ENCODE measurements around the gene SRSF3.

The SRSF3 gene

GRCh38 chr6:36550473-36551000, 43.6 kb upstream of the SRSF3 start:
- peak overlapping the region; percentile 37 for H3K4me2 ChIP-seq (ENCODE audit: low read length)
- peak overlapping the region; percentile 9 for H3K27ac ChIP-seq (ENCODE audit: low read depth, low read length, poor library complexity, severe bottlenecking)
- TF ChIP-seq, protein P1, sequence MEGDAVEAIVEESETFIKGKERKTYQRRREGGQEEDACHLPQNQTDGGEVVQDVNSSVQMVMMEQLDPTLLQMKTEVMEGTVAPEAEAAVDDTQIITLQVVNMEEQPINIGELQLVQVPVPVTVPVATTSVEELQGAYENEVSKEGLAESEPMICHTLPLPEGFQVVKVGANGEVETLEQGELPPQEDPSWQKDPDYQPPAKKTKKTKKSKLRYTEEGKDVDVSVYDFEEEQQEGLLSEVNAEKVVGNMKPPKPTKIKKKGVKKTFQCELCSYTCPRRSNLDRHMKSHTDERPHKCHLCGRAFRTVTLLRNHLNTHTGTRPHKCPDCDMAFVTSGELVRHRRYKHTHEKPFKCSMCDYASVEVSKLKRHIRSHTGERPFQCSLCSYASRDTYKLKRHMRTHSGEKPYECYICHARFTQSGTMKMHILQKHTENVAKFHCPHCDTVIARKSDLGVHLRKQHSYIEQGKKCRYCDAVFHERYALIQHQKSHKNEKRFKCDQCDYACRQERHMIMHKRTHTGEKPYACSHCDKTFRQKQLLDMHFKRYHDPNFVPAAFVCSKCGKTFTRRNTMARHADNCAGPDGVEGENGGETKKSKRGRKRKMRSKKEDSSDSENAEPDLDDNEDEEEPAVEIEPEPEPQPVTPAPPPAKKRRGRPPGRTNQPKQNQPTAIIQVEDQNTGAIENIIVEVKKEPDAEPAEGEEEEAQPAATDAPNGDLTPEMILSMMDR (IDR thresholded peaks at IDR 0.05; ENCODE audit: low read length) = no peak
- no peak for TF ChIP-seq EZH2 (IDR thresholded peaks at IDR 0.05; ENCODE audit: borderline replicate concordance, low read length)
- H3K79me2 ChIP-seq (ENCODE audit: insufficient read depth, low read length) = peaks cover 16% of the 10 kb centered on the region
- H3F3A ChIP-seq (ENCODE audit: insufficient read depth, low read length) = no peaks in the 10 kb centered on the region
- no peaks in the 10 kb centered on the region for H3K9me2 ChIP-seq (ENCODE audit: low read depth, low read length)
- no peak overlapping the region for H3K4me3 ChIP-seq (ENCODE audit: low read depth, low read length, poor library complexity, severe bottlenecking)
- H3K9me3 ChIP-seq (ENCODE audit: low read length) = no peaks in the 10 kb centered on the region
- peaks cover 36% of the 10 kb centered on the region for H3K4me1 ChIP-seq (ENCODE audit: insufficient read depth, low read length, severe bottlenecking)
- H4K20me1 ChIP-seq (ENCODE audit: insufficient read depth, low read length) = no peaks in the 10 kb centered on the region
- H3K36me3 ChIP-seq (ENCODE audit: insufficient read depth, low read length) = no peaks in the 10 kb centered on the region
- no peak overlapping the region for H3K9ac ChIP-seq (ENCODE audit: low read length)
- H3K27me3 ChIP-seq (ENCODE audit: insufficient read depth, low read length) = no peaks in the 10 kb centered on the region
- no peak overlapping the region for H2AFZ ChIP-seq (ENCODE audit: low read length)

DNA sequence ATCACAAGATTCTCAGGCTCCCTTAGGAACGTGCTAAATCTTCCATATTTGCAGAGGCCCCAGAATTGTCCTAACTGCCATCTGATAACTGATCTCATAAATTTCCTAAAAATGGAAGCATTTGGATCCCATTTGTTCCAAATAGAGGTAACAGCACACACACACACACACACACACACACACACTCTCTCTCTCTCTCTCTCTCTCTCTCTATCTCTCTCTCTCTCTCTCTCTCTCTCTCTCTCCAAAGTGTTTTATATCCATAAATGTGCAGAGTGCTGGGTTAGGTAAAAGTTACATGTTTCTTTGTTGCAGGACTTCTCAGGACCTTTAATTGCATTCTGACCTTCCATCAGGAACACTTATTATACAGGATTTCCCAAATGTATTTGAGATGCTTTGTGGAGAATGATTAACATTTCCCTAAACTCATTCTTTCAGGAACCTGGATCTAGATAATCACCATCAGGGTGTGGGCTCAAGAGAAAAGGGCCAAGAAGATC, 38.4 kb upstream of the SRSF3 start:
- H3K9ac ChIP-seq (ENCODE audit: low read length) = no peak overlapping the region
- H4K20me1 ChIP-seq (ENCODE audit: insufficient read depth, low read length) = no peaks in the 10 kb centered on the region
- H3F3A ChIP-seq (ENCODE audit: insufficient read depth, low read length) = no peaks in the 10 kb centered on the region
- no peaks in the 10 kb centered on the region for H3K27me3 ChIP-seq (ENCODE audit: insufficient read depth, low read length)
- H3K9me3 ChIP-seq (ENCODE audit: low read length) = no peaks in the 10 kb centered on the region
- TF ChIP-seq EZH2 (IDR thresholded peaks at IDR 0.05; ENCODE audit: borderline replicate concordance, low read length) = no peak
- TF ChIP-seq, protein P1 (IDR thresholded peaks at IDR 0.05; ENCODE audit: low read length) = no peak
- H3K36me3 ChIP-seq (ENCODE audit: insufficient read depth, low read length) = no peaks in the 10 kb centered on the region
- no peaks in the 10 kb centered on the region for H3K9me2 ChIP-seq (ENCODE audit: low read depth, low read length)
- no peaks in the 10 kb centered on the region for H3K79me2 ChIP-seq (ENCODE audit: insufficient read depth, low read length)
- no peak overlapping the region for H3K4me3 ChIP-seq (ENCODE audit: low read depth, low read length, poor library complexity, severe bottlenecking)
- peaks cover 5% of the 10 kb centered on the region for H3K4me1 ChIP-seq (ENCODE audit: insufficient read depth, low read length, severe bottlenecking)
- H3K4me2 ChIP-seq (ENCODE audit: low read length) = no peak overlapping the region
- no peak overlapping the region for H3K27ac ChIP-seq (ENCODE audit: low read depth, low read length, poor library complexity, severe bottlenecking)
- H2AFZ ChIP-seq (ENCODE audit: low read length) = no peak overlapping the region

- Histone ChIP-seq H4K20me1 (ENCODE audit: insufficient read depth, low read length) (no peaks in the 10 kb centered on the region), H3K27me3 (ENCODE audit: insufficient read depth, low read length) (no peaks in the 10 kb centered on the region), H3K27ac (ENCODE audit: low read depth, low read length, poor library complexity, severe bottlenecking) (no peak overlapping the region), H3K4me1 (ENCODE audit: insufficient read depth, low read length, severe bottlenecking) (peaks cover under 1% of the 10 kb centered on the region), H3K79me2 (ENCODE audit: insufficient read depth, low read length) (no peaks in the 10 kb centered on the region), H3K4me3 (ENCODE audit: low read depth, low read length, poor library complexity, severe bottlenecking) (no peak overlapping the region), H3K9me3 (ENCODE audit: low read length) (no peaks in the 10 kb centered on the region), H3K9me2 (ENCODE audit: low read depth, low read length) (no peaks in the 10 kb centered on the region), H3K4me2 (ENCODE audit: low read length) (no peak overlapping the region), H3F3A (ENCODE audit: insufficient read depth, low read length) (no peaks in the 10 kb centered on the region), H3K9ac (ENCODE audit: low read length) (no peak overlapping the region), H2AFZ (ENCODE audit: low read length) (no peak overlapping the region), H3K36me3 (ENCODE audit: insufficient read depth, low read length) (no peaks in the 10 kb centered on the region)
- no peak for TF ChIP-seq EZH2 (IDR thresholded peaks at IDR 0.05; ENCODE audit: borderline replicate concordance, low read length)
- TF ChIP-seq, protein P1 (IDR thresholded peaks at IDR 0.05; ENCODE audit: low read length) = no peak
These were observed 37.9 kb upstream of the SRSF3 start for GRCh38 chr6:36556281-36556680.
